K562 (cell line): ENCODE measurements around the gene ZNF316. TPM values are rescaled to one million over a fixed set of nuclear protein-coding genes. Genes with fewer than 3 reads are reported as not detected.
A peak's percentile ranks its signal among the peaks of the same experiment; 100 is the strongest.

Experiments used
- ATAC-seq: fragments of 200-7000 bp; cut with Tn5 transposase; 3 replicates; pipeline ENCODE4 v1.9.1; 2020; ENCODE audit warnings: moderate library complexity
- BruUV-seq: library from RNA; stranded (reverse); fragments of 400-500 nt; replicated peaks from 2 replicates; lab custom pipeline; 2021; lab: Mats Ljungman, UMichigan
- CTCF ChIA-PET: fragments of 300-600 bp; formaldehyde crosslinking; extraction: SDS; loops from one replicate; lab custom pipeline; 2021; ENCODE audit warnings: low intra/inter-chr PET ratio; lab: Yijun Ruan, JAX
- POLR2A ChIA-PET: fragments of 300-600, 350-650 bp; sonication (Branson Sonifier 250); formaldehyde crosslinking; extraction: SDS; loops from one replicate; lab custom pipeline; 2021; ENCODE audit warnings: antibody characterized with exemption, inconsistent platforms; lab: Yijun Ruan, JAX
- DNase-seq, 4 experiments: peaks; one replicate each; pipeline versions ENCODE4 v3.0.0 to v3.0.0-alpha.2; 2011 to 2018; ENCODE audit warnings: low spot score in 3 of 4, mixed read lengths in 3 of 4; ENCODE audit errors: extremely low read depth in 1 of 4
- FAIRE-seq: peaks from 2 replicates; lab custom pipeline; 2011; peaks lifted over from hg19 to GRCh38; lab: Jason Lieb, UNC
- H2AFZ ChIP-seq: 2 replicates; pipeline ENCODE4 v1.6.0; 2011; ENCODE audit warnings: low read depth, low read length, control low read depth, inconsistent platforms
- H3K27ac ChIP-seq: fragments of 200-600 bp; 3 replicates; pipeline ENCODE4 v1.8.0; 2011; ENCODE audit warnings: low read depth, mild to moderate bottlenecking, control low read depth, inconsistent platforms, low read length, moderate library complexity, mixed read lengths; ENCODE audit errors: extremely low read depth
- H3K27me3 ChIP-seq, 2 experiments: fragments of 300-600 bp in 1 of 2; 2 replicates in 1 of 2; 3 replicates in 1 of 2; pipeline versions ENCODE4 v1.6.0 to v1.8.0; 2011; ENCODE audit warnings: inconsistent platforms in 2 of 2, low read length in 2 of 2, mild to moderate bottlenecking in 1 of 2, mixed read lengths in 1 of 2, moderate library complexity in 1 of 2; ENCODE audit not compliant: control insufficient read depth in 2 of 2, insufficient read depth in 2 of 2
- H3K36me3 ChIP-seq: fragments of 300-600 bp; 3 replicates; pipeline ENCODE4 v1.8.0; 2011; ENCODE audit warnings: mild to moderate bottlenecking, low read length, inconsistent platforms; ENCODE audit not compliant: control insufficient read depth, insufficient read depth
- H3K4me1 ChIP-seq, 2 experiments: fragments of 200-600 bp in 1 of 2; replicated peaks in 1 of 2; 2 replicates in 1 of 2; 3 replicates in 1 of 2; pipeline versions ENCODE4 v1.5.1 to v1.8.0; 2011; ENCODE audit warnings: inconsistent platforms in 2 of 2, low read length in 2 of 2, mild to moderate bottlenecking in 1 of 2, mixed read lengths in 1 of 2, moderate library complexity in 1 of 2; ENCODE audit not compliant: control insufficient read depth in 2 of 2, insufficient read depth in 2 of 2
- H3K4me2 ChIP-seq: 2 replicates; pipeline ENCODE4 v1.6.1; 2011; ENCODE audit warnings: low read length, control low read depth, inconsistent platforms, mixed read lengths; ENCODE audit not compliant: insufficient read depth
- H3K4me3 ChIP-seq: fragments of 200-600 bp; sonication (generic), shearing (Covaris generic); 2 replicates; pipeline ENCODE4 v1.5.1; 2016; ENCODE audit warnings: control low read depth, inconsistent platforms
- H3K79me2 ChIP-seq: fragments of 200-600 bp; 3 replicates; pipeline ENCODE4 v1.8.0; 2011; ENCODE audit warnings: low read length, inconsistent platforms; ENCODE audit not compliant: control insufficient read depth, insufficient read depth
- H3K9ac ChIP-seq, 2 experiments: 2 replicates each; pipeline versions ENCODE4 v1.6.0 to v1.6.1; 2011; ENCODE audit warnings: low read depth in 2 of 2, low read length in 2 of 2, control low read depth in 1 of 2, inconsistent platforms in 1 of 2, mild to moderate bottlenecking in 1 of 2, mixed read lengths in 1 of 2; ENCODE audit not compliant: insufficient read depth in 1 of 2
- H3K9me1 ChIP-seq: one replicate; pipeline ENCODE4 v1.6.0; 2011; ENCODE audit warnings: inconsistent platforms, mild to moderate bottlenecking, low read length, moderate library complexity; ENCODE audit not compliant: control insufficient read depth, insufficient read depth
- H3K9me3 ChIP-seq: replicated peaks from 2 replicates; pipeline ENCODE4 v1.5.1; 2011; ENCODE audit warnings: low read depth, low read length, inconsistent platforms; ENCODE audit not compliant: control insufficient read depth, insufficient read depth
- H4K20me1 ChIP-seq: replicated peaks from 2 replicates; pipeline ENCODE4 v1.6.1; 2011; ENCODE audit warnings: low read length, inconsistent platforms, mixed read lengths; ENCODE audit not compliant: control insufficient read depth, insufficient read depth
- ZNF121 ChIP-seq: sonication (generic); formaldehyde crosslinking; conservative IDR thresholded peaks from 2 replicates; pipeline ENCODE4 v1.8.0; 2022; ENCODE audit warnings: missing genetic modification reagents
- WGBS: fragments of 100-300 bp; shearing (Covaris generic); methylation state at CpG from one replicate; pipeline ENCODE4 v1.1.6; 2016; ENCODE audit warnings: low coverage, mixed read lengths; ENCODE audit not compliant: insufficient coverage; ENCODE audit errors: missing lambda C conversion rate; 5-methylcytosine and 5-hydroxymethylcytosine counted together
- in situ Hi-C: fragments of 300-500 bp; cut with MboI; formaldehyde crosslinking; loops from 4 replicates; pipeline ENCODE4 v1.15.0; 2018; ENCODE audit warnings: inconsistent platforms, mixed read lengths
- intact Hi-C: fragments of 100-400 bp; cut with micrococcal nuclease; formaldehyde crosslinking; loops from 2 replicates; pipeline ENCODE4 v1.14.2; 2022
- polyA plus RNA-seq, 8 experiments: library from polyadenylated mRNA; depleted of rRNA in 4 of 8; stranded (reverse) in 5 of 8; unstranded in 3 of 8; fragments of >200 nt; fragmentation: Nextera tagmentation in 2 of 8; fragmentation: Illumina TruSeq in 1 of 8; extraction: Ambion mirVana in 2 of 8; extraction: Trizol in 1 of 8; gene quantifications; 2 replicates each; pipeline versions ENCODE4 v1.2.1 to v1.2.3, GENCODE V29; 2011 to 2014; ENCODE audit warnings: inconsistent platforms in 1 of 8, missing spikeins in 1 of 8
- total RNA-seq, 7 experiments: library from RNA; depleted of rRNA in 6 of 7; stranded (reverse); fragments of >200 nt in 6 of 7; fragmentation: Illumina TruSeq in 2 of 7; extraction: Trizol in 2 of 7; gene quantifications; 2 replicates each; pipeline versions ENCODE4 v1.2.1 to v1.2.3, GENCODE V29; 2011 to 2021; ENCODE audit warnings: low replicate concordance in 1 of 7
- TF ChIP-seq, protein P1 (sequence below): fragments of 450-650 bp; IDR thresholded peaks from 2 replicates; pipeline ENCODE4 v1.6.1; 2016; ENCODE audit warnings: mild to moderate bottlenecking, moderate library complexity

ZNF316 gene
- total and polyA plus RNA-seq, 9 of the 15 experiments (the other 6 are each of a cell fraction or from before 2014, with no cell fraction given) = 0.10 to 34.0 (median 8.6) TPM

DNA sequence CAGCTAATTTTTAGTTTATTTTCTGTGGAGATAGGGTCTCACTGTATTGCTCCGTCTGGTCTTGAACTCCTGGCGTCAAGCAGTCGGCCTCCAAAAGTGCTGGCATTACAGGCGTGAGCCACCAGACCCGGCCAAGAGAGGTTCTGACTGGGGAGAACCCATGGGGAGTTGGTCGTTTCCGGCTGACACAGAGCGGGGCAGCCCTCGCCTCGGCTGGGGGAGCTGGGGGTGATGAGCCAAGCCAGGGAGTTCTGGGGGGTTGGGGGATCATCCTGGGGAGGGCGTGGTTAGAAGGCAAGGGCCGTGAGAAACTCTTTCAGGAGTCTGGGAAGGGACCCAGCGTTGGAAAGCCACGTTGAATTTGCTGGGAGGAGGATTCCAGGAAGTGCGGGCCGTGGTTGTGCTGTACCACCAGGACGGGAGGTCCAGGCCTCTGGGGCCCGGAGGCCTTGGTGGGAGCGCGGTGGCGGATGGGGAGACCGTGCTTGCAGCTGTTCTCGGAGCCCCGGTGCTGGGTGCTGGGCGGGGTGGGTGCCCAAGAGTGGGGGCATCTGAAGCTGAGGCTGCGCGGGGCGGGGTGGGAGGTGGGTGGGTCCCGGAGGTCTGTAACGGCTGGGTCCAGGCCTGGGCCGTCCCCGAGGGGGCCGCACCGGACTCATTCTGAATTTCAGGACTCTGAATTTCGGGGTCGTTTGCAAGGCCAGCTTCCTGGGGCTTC lies 30.1 kb upstream of the ZNF316 start:
- WGBS = 93% methylated on average over 12 of the region's 36 CpGs
- no peak for DNase-seq
- no peak for FAIRE-seq
- Histone ChIP-seq H3K4me2 (no peak overlapping the region), H3K9me1 (no peaks in the 10 kb centered on the region), H3K79me2 (no peaks in the 10 kb centered on the region), H3K4me1 (0 out of 5 replicates have a peak, but pooled peaks cover 0 to 2% of the 10 kb centered on the region in 2 experiments), H3K27ac (no peak overlapping the region), H3K4me3 (no peak overlapping the region), H3K36me3 (peaks cover 39% of the 10 kb centered on the region; the same call in 2 of the 3 replicates), H3K9ac (no peak overlapping the region), H3K27me3 (no peaks in the 10 kb centered on the region), H3K9me3 (no peaks in the 10 kb centered on the region), H4K20me1 (no peaks in the 10 kb centered on the region), H2AFZ (no peak overlapping the region)
- intact Hi-C loops = no loop called here
- no peak for ATAC-seq
- CTCF ChIA-PET = no interaction called here
- in situ Hi-C loops = no loop called here
- BruUV-seq = no TSS peak
- POLR2A ChIA-PET = interaction anchor here (0.6 kb wide), 1 partner anchor 790 kb away, joined by 3 read pairs; no protein-coding TSS in a partner anchor
- 0 out of 2 replicates have a peak, but pooled peaks have one; percentile 16 for TF ChIP-seq ZNF121 (CRISPR knock-in tag)
- TF ChIP-seq, protein P1, sequence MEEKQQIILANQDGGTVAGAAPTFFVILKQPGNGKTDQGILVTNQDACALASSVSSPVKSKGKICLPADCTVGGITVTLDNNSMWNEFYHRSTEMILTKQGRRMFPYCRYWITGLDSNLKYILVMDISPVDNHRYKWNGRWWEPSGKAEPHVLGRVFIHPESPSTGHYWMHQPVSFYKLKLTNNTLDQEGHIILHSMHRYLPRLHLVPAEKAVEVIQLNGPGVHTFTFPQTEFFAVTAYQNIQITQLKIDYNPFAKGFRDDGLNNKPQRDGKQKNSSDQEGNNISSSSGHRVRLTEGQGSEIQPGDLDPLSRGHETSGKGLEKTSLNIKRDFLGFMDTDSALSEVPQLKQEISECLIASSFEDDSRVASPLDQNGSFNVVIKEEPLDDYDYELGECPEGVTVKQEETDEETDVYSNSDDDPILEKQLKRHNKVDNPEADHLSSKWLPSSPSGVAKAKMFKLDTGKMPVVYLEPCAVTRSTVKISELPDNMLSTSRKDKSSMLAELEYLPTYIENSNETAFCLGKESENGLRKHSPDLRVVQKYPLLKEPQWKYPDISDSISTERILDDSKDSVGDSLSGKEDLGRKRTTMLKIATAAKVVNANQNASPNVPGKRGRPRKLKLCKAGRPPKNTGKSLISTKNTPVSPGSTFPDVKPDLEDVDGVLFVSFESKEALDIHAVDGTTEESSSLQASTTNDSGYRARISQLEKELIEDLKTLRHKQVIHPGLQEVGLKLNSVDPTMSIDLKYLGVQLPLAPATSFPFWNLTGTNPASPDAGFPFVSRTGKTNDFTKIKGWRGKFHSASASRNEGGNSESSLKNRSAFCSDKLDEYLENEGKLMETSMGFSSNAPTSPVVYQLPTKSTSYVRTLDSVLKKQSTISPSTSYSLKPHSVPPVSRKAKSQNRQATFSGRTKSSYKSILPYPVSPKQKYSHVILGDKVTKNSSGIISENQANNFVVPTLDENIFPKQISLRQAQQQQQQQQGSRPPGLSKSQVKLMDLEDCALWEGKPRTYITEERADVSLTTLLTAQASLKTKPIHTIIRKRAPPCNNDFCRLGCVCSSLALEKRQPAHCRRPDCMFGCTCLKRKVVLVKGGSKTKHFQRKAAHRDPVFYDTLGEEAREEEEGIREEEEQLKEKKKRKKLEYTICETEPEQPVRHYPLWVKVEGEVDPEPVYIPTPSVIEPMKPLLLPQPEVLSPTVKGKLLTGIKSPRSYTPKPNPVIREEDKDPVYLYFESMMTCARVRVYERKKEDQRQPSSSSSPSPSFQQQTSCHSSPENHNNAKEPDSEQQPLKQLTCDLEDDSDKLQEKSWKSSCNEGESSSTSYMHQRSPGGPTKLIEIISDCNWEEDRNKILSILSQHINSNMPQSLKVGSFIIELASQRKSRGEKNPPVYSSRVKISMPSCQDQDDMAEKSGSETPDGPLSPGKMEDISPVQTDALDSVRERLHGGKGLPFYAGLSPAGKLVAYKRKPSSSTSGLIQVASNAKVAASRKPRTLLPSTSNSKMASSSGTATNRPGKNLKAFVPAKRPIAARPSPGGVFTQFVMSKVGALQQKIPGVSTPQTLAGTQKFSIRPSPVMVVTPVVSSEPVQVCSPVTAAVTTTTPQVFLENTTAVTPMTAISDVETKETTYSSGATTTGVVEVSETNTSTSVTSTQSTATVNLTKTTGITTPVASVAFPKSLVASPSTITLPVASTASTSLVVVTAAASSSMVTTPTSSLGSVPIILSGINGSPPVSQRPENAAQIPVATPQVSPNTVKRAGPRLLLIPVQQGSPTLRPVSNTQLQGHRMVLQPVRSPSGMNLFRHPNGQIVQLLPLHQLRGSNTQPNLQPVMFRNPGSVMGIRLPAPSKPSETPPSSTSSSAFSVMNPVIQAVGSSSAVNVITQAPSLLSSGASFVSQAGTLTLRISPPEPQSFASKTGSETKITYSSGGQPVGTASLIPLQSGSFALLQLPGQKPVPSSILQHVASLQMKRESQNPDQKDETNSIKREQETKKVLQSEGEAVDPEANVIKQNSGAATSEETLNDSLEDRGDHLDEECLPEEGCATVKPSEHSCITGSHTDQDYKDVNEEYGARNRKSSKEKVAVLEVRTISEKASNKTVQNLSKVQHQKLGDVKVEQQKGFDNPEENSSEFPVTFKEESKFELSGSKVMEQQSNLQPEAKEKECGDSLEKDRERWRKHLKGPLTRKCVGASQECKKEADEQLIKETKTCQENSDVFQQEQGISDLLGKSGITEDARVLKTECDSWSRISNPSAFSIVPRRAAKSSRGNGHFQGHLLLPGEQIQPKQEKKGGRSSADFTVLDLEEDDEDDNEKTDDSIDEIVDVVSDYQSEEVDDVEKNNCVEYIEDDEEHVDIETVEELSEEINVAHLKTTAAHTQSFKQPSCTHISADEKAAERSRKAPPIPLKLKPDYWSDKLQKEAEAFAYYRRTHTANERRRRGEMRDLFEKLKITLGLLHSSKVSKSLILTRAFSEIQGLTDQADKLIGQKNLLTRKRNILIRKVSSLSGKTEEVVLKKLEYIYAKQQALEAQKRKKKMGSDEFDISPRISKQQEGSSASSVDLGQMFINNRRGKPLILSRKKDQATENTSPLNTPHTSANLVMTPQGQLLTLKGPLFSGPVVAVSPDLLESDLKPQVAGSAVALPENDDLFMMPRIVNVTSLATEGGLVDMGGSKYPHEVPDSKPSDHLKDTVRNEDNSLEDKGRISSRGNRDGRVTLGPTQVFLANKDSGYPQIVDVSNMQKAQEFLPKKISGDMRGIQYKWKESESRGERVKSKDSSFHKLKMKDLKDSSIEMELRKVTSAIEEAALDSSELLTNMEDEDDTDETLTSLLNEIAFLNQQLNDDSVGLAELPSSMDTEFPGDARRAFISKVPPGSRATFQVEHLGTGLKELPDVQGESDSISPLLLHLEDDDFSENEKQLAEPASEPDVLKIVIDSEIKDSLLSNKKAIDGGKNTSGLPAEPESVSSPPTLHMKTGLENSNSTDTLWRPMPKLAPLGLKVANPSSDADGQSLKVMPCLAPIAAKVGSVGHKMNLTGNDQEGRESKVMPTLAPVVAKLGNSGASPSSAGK = no peak
